ENCODE measurements around the gene SPRR2B. TPM values are rescaled to one million over a fixed set of nuclear protein-coding genes. Genes with fewer than 3 reads are reported as not detected.
"Not testable (repeated sequence)": the region's sequence is repeated elsewhere in the genome, so short reads cannot be mapped to it uniquely, and the experiment has no call there.

The SPRR2B gene
- total RNA-seq, 2 donors from 2014 or later, result not detected

GRCh38 chr1:153056111-153056510 is 15.3 kb downstream of the SPRR2B start:
- H3K36me3 Mint-ChIP-seq (ENCODE audit: low read depth); H3K4me3 ChIP-seq (ENCODE audit: low read length); H3K27ac ChIP-seq (ENCODE audit: low read depth, low read length); H3K9ac ChIP-seq (ENCODE audit: extremely low read depth, low read length, poor library complexity, severe bottlenecking); H3K4me1 ChIP-seq (ENCODE audit: control insufficient read depth, insufficient read depth, low read length); H3K4me1 Mint-ChIP-seq; H3K36me3 ChIP-seq (ENCODE audit: control insufficient read depth, insufficient read depth, low read length); H3K27me3 ChIP-seq (ENCODE audit: control insufficient read depth, insufficient read depth, low read length, poor library complexity, severe bottlenecking); H3K4me3 Mint-ChIP-seq; DNase-seq; H3K27ac Mint-ChIP-seq; H3K9me3 ChIP-seq (ENCODE audit: control insufficient read depth, low read length); H3K9me3 Mint-ChIP-seq: not testable (repeated sequence)
- WGBS, 2 experiments (ENCODE audit: insufficient coverage in 1 of 2, insufficient read length in 1 of 2), result 69% methylated on average over 3 of the region's 3 CpGs; no CpG with 5 or more reads in 1 of the 2 experiments
- TF ChIP-seq CTCF (conservative IDR thresholded peaks at IDR 0.05), result peak; percentile 21
- H3K27me3 Mint-ChIP-seq (ENCODE audit: insufficient read depth), result peaks cover 10% of the 10 kb centered on the region

DNA sequence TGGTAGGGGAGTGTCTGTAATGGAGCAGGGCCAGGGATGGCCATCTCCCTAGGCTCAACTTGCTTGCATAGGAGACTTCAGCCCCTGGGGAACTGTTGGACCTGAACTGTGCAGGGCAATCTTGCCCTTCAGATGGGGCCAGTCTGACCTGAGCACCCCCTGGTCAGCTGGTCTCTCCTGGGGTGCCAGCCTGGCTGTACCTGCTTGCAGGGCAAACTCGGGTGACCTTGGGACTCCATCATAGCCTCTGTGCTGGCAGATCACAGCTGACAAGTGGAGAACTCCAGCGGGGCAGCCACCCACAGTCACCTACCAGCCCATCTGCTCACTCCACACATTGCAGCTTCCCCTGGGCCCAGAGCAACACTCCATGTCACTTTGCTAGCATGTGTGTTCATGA is 22.2 kb downstream of the SPRR2B start:
- no peaks in the 10 kb centered on the region for H3K27me3 ChIP-seq (ENCODE audit: control insufficient read depth, insufficient read depth, low read length, poor library complexity, severe bottlenecking)
- Mint-ChIP-seq H3K4me1 (peaks cover 5% of the 10 kb centered on the region), H3K36me3 (ENCODE audit: low read depth) (no peaks in the 10 kb centered on the region), H3K9me3 (peaks cover 7% of the 10 kb centered on the region), H3K27ac (no peak overlapping the region), H3K27me3 (ENCODE audit: insufficient read depth) (peaks cover 19% of the 10 kb centered on the region), H3K4me3 (no peak overlapping the region)
- no peaks in the 10 kb centered on the region for H3K4me1 ChIP-seq (ENCODE audit: control insufficient read depth, insufficient read depth, low read length)
- no peak for DNase-seq
- no peak overlapping the region for H3K4me3 ChIP-seq (ENCODE audit: low read length)
- H3K9me3 ChIP-seq (ENCODE audit: control insufficient read depth, low read length), result no peaks in the 10 kb centered on the region
- WGBS, 2 experiments (ENCODE audit: insufficient coverage in 1 of 2, insufficient read length in 1 of 2), result 73% methylated on average over 2 of the region's 2 CpGs; no CpG with 5 or more reads in 1 of the 2 experiments
- no peaks in the 10 kb centered on the region for H3K36me3 ChIP-seq (ENCODE audit: control insufficient read depth, insufficient read depth, low read length)
- no peak for TF ChIP-seq CTCF (conservative IDR thresholded peaks at IDR 0.05)
- H3K27ac ChIP-seq (ENCODE audit: low read depth, low read length), result no peak overlapping the region
- H3K9ac ChIP-seq (ENCODE audit: extremely low read depth, low read length, poor library complexity, severe bottlenecking), result no peak overlapping the region

- H3K36me3 Mint-ChIP-seq (ENCODE audit: low read depth), result no peaks in the 10 kb centered on the region
- WGBS, 2 experiments (ENCODE audit: insufficient coverage in 1 of 2, insufficient read length in 1 of 2), result 49 to 59% methylated on average over 3 to 4 of the region's 4 CpGs
- no peaks in the 10 kb centered on the region for H3K36me3 ChIP-seq (ENCODE audit: control insufficient read depth, insufficient read depth, low read length)
- no peaks in the 10 kb centered on the region for H3K9me3 Mint-ChIP-seq
- no peaks in the 10 kb centered on the region for H3K27me3 ChIP-seq (ENCODE audit: control insufficient read depth, insufficient read depth, low read length, poor library complexity, severe bottlenecking)
- peak within 1 kb of the TSS; percentile 65 for H3K4me3 ChIP-seq (ENCODE audit: low read length)
- H3K27ac ChIP-seq (ENCODE audit: low read depth, low read length), result no peak within 1 kb of the TSS
- H3K4me3 Mint-ChIP-seq, result no peak within 1 kb of the TSS
- H3K4me1 Mint-ChIP-seq, result peaks cover 49% of the 10 kb centered on the region
- H3K27me3 Mint-ChIP-seq (ENCODE audit: insufficient read depth), result no peaks in the 10 kb centered on the region
- H3K9me3 ChIP-seq (ENCODE audit: control insufficient read depth, low read length), result no peaks in the 10 kb centered on the region
- H3K9ac ChIP-seq (ENCODE audit: extremely low read depth, low read length, poor library complexity, severe bottlenecking), result no peak within 1 kb of the TSS
- H3K4me1 ChIP-seq (ENCODE audit: control insufficient read depth, insufficient read depth, low read length), result peaks cover 4% of the 10 kb centered on the region
- H3K27ac Mint-ChIP-seq, result no peak within 1 kb of the TSS
- DNase-seq, result no peak
- TF ChIP-seq CTCF (conservative IDR thresholded peaks at IDR 0.05), result no peak
Observed at GRCh38 chr1:153040950-153041631, 30.3 kb downstream of the SPRR2B start, which contains the start of gene SPRR2D. Gene SPRR2D, minus strand, starts transcription at chr1:153041120. Its CDS starts 774 bp downstream, at chr1:153040346.
